ENCODE results near the gene MOSMO.
"Not testable (repeated sequence)": the region's sequence is repeated elsewhere in the genome, so short reads cannot be mapped to it uniquely, and the experiment has no call there.

MOSMO gene

DNA sequence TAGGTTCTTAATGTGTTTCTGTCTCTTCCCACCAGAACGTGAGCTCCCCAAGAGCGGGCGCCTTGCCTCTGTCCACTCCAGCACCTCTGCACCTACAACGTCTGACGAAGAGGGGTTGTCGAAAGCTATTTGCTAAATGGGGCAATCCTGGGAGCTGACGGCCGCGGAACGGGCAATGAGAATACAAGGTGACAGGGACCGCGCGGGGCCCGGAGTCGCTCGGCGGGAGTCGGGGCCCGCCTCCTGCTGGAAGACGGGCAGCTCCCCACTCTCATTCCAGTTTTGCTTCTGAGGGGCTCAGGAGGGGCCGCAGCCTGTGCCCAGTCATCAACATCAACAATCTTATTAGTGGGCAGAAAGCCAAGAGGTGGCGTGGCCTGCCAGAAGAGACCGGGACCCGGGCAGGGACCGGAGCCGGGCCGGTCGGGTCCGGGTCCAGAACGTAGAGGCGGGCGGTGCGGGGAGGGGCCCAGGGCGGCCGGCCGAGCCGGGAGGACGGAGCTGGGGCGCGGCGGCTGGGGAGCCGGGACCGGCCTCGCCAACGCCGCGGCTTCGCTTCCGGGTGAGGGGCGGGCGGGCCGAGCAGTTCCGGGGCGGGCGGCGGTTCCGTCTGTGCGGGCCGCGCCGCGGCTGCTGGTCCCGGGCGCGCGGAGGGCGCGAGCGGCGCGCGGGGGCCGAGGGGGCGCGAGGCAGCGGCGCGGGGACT, at the start of gene MOSMO:
TSS of gene MOSMO (plus strand) at position 603 of the 706 bp plus-strand sequence. CDS start 191 bp downstream, outside the sequence.
- peak; percentile 64 for DNase-seq

DNA sequence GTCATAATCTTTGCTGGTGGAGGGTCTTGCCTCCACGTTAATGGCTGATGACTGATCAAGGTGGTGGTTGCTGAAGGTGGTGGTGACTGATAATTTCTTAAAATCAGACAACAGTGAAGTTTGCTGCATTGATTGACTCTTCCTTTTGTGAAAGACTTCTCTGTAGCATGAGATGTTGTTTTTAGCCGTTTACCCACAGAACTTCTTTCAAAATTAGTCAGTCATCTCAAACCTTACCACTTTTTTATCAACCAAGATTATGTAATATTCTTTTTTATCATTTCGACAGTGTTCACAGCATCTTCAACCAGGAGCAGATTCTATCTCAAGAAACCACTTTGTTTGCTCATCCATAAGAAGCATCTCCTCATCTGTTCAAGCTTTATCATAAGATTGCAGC, 48.9 kb upstream of the MOSMO start:
- DNase-seq, result no peak

DNA sequence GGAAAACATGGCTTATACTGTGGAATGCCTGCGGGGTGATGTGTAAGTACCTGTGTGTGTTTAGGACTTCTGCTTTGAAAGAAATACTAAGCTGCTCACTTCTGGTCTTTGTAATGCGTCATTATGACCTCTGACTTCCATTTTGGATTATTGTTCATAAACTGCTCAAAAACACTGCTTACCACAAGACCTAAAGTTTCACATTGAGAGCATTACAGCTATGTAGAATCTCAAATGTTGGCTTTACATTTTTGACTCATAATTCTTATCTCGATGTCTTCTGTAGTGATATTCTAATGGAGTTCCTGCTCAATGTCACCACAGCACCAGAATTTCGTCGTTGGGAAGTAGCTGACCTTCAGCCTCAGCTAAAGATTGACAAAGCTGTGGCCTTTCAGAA, 45.4 kb upstream of the MOSMO start:
- DNase-seq, result no peak

DNA sequence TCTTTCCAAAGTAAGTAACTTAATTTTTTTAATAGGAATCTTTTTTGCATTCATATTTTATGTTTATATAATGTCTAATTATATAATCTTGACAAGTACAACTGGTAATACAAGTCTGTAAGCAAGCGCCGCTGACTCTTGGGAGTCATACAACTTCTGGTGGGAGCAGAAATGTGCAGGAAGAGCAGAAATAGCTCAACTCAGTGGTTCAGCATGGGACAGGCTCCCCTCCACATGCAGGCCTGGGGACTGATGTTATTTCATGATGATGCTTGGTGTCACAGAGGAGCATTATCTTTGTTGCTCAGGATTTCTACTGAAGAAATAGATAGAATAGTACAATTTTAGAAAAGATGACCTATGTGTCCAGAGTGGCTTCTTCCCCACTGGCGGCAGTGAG, 44.0 kb upstream of the MOSMO start:
- DNase-seq, result no peak

DNA sequence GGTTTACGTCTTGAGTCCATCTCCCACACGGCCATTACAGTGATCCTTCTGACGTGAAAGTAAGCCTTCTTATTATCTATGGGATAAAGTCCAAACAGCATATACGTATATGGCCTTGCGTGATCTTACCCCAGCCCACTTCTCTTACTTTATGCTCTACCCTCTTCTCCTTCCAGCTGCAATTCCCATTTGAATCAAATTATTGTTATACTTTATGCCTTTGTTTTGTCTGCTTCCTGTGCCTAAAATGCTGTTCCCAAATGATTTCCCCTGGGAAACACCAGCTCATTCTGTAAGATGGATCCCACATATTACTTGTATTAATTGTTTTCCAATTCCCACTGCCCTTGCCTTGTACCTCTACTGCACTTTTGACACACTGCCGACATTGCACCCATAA, 43.6 kb upstream of the MOSMO start:
- no peak for DNase-seq

DNA sequence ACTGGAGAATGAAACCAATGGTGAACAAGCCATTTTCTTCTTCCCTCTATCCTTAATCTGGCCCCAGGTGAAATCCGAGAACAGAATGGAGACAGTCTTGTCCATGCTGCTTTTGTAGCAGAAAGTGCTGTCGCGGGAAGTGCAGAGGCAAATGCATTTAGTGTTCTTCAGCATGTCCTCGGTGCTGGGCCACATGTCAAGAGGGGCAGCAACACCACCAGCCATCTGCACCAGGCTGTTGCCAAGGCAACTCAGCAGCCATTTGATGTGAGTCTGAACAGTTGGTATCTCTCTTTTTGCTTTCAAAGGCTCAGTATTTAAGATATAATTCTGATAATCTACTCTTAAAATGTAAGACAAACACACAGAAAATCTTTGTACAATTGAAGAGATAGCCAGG, 36.1 kb upstream of the MOSMO start:
- no peak for DNase-seq

DNA sequence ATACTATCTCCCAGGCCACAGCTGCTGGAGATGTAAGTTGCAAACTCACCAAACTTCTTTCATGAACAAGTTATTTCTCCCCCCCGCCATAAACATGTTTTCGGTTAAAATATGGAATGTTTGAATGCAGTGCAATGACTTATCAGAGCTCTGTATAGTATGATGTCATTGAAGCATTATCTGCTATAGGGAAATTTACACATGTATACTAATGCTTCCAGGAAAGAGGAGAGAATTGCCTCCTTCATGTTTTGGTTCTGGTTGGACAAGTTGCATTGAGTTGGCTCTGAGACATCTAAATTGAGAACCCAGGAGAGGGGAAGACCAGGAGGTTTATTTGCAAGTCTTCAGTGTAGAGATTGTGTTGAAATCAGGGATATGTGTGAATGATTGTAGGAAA, 34.0 kb upstream of the MOSMO start:
- DNase-seq, result no peak

DNA sequence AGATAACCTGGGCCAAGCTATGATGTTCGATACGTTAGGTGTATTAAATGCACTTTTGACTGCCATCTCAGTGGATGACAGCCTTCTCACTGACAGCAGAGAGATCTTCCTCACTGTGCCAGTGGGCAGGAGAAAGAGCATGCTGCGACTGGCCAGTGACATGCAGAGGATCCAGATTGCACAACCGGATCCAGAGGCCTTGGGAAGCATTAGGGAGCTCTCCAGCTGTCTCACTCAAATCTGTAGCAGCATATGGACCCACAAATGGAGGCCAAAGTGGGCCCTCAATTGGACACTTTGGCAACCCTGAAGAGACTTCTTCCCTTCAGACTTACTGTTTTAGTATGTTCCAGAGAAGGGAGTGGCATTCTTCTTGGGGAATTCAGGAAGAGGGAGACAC, 27.9 kb upstream of the MOSMO start:
- DNase-seq, result no peak

DNA sequence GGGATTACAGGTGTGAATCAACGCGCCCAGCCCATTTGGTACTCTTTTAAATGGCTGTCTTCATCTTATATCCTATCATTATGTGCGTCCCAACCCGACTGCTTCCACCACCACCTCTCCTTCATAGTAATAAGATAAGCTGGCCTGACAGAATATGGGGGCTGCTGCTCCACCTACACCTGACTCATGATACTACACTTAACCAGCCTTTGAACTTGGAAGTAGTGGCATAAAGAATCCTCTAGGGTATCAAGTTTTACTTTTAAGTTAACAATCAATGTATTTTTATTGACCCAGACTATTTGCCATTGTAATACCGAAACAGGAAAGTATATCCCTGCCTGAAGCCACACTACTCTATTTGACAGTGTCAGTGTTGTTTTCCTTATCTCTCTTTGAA, 25.8 kb upstream of the MOSMO start:
- DNase-seq, result no peak

DNA sequence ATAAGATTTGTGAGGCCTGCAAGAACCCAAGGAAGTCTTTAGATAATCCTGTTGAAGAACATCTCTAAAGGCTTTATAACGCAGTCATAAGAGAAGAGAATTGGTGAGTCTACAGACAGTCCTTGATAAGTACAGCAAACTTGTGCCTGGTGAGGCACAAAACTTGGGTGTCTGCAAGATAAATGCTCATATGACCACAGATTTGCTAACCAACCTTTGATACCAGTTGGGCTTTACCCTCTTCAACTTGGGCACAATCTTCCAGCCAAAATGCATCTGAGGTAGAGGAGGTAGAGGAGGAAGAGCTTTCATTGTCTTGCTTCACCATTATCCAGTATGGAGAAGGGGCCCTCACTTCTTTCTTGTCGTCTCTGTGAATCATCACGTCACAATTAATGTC, 23.8 kb upstream of the MOSMO start:
- no peak for DNase-seq

DNA sequence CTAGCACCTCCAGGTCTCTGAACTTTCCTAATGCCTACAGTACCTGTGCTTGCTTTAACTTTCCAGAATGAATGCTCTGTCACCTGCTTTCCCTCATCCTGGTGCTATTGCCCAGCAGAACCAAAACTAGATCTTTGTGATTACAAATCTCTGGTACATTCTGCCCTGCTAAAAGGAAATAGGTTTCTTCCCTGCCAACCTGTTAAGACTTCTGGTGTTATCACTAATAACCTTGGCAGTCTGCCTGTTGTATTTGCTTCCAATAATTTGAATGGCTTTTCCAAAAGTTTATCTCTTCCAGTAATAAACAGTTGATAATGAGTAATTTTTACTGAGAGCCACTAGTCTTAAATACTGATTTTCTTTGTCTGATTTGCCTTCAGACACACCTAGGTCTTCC, 22.4 kb upstream of the MOSMO start:
- no peak for DNase-seq

DNA sequence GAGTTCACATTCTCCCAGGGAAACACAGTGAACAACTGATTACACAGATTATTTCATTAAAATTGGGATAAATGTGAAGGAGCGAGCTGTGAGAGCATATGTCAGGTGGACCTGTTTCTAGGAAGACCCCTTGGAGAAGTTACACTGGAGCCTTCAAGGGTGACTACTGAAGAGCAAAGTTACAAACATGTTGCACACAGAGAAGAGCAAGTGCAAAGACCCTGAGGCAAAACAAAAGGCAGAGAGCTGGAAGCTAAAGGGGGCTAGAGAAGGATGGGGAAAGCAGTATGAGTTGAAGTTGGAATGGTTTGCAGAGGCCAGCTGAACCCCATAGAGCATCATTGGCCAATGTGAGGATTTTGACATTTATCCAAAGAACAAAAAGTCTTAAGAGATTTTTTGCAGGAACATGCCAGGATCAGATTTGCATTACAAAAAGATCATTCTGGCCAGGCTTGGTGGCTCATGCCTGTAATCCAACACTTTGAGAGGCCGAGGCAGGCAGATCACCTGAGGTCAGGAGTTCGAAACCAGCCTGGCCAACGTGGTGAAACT, 21.1 kb upstream of the MOSMO start:
- DNase-seq, result no peak

DNA sequence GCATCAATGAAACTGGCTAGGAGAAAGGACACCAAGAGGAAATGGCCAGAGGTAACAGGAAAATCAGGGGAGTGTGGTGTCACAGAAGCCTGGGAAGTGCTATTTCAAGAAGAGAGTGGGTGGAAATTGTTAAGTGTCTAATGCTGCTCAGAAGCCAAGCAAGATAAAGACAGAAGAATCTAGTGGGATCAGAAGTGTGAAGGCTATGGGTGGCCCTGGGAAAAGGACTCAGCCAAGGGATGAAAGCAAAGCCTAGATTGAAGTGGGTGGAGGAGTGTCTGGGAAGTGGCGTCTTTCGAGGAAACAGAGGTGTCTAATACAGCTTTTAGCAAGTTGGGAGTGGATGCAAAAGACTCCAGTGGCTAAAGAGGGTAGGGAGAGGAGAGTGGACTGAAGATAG, 20.4 kb upstream of the MOSMO start:
- DNase-seq, result no peak

DNA sequence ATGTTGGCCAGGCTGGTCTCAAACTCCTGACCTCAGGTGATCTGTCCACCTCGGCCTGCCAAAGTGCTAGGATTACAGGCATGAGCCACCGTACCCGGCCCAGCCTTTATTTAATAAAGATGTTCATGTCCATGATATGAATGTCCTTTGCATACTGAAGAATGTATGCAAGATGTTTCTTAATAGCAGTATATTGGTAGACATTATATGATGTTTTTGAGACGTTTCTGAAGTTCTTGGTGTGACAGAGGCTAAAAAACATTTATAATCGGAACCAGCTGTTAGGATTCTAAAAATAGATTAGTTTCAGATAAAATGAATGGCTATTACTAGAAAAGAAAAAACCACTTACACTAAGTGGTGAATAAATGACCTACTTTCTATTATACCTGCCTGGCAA, 18.8 kb upstream of the MOSMO start:
- DNase-seq, result peak; percentile 48

DNA sequence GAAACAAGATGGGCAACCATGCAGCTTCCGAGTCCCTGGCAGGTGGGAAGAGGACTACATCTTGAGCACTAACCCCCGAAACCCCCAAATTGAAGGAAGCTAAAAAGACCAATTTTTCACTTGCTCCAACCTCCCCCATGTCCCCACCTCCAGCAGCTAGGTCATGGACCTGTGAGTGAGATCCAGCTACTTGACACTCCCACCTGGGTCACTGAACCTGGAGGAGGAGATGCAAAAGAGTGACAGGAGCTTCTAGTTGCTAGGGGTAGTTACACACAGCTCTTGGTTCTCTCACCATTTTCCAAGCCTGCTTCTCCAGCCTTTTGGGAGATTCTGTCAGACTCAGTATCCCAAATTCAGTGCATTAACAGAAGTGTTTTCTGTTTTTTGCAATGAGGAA, 18.2 kb upstream of the MOSMO start:
- DNase-seq, result no peak

DNA sequence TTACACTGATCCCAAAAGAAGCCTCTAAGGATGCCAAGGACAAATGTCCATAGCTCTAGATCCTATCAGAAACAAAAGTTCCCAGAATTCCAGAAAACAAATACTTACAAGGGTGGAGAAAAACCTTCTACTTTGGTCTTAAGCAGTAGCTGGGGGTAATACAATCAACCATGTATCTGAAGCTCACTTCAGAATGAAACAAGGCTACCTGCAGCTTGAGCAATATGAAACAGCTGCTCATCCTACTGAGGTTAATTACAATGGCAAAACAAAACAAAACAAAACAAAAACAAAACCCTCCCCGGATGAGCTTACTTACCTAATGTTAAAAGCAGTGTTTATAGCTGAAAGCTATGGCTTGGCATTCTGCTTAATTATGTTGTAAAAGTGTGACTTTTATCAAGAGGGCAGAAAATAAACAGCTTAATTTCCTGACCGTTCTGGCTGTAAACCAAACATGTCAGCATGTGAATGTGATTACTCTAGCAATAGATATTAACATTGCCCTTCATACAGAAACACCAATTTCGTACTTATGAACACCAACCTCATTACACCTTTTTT, 17.4 kb upstream of the MOSMO start:
- no peak for DNase-seq

DNA sequence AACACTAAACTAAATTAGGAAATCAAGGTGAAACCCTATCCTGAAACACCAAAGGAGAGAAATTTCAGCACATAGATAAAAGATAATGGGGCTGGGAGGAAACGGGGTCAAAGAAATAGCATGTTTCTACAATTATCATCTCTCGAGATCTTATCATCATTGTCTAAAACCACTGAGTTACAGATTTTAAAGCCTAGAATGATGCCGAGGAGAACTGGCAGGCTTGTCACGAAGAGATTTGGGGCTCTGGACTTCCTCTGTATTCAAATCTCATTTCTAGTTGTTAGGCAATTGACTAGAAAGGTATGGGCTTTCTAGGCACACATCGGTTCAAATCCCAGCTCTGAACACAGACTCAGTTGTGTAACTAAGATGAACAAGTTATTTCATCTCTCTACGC, 16.3 kb upstream of the MOSMO start:
- DNase-seq, result no peak

DNA sequence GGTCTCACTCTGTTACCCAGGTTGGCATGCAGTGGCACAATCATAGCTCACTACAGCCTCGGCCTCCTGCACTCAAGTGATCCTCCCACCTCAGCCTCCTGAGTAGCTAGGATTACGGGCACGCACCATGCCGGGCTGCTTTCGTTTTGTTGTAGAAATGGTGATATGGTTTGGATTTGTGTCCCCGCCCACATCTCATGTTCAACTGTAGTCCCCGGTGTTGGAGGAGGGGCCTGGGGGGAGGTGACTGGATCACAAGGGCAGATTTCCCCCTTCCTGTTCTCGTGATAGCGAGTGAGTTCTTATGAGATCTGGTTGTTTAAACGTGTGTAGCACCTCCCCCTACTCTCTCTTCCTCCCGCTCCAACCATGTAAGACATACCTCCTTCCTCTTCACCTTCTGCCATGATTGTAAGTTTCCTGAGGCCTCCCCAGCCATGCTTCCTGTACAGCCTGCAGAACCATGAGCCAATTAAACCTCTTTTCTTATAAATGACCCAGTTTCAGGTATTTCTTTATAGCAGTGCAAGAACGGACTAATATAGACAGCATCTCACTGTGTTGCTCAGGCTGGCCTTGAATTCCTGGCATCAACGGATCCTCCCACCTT, 12.9 kb upstream of the MOSMO start:
- DNase-seq, result no peak

DNA sequence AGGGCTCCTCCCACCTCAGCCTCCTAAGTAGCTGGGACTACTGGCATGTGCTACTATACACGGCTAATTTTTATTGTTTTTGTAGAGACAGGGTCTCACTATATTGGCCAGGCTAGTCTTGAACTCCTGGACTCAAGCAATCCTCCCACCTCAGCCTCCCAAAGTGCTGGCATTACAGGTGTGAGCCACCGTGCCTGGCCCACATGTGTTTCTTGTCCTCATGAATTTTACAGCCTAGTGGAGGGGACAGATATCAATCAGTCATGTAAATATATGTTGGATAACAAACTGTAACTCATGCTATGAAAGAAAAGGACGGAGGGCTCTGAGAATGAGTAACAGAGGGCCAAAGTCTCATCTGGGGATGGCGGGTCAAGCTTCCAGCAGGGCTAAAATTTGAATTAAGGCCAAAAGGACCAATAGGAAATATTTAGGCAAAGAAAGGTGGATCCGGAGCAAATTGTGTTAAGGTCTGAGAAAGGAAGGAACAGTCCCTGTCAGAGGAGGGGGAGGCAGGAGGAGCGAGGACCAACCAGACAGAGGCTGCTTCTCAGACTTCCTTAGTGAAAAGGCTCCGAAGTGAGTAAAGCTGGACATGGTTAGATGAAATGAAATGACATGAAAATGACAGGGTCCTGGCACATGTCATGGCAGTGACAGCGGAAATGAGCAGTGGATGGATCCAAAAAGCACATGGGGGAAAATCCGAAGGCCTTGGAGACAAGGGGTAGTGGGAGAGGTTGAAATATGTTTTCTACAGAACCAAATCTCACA, 10.8 kb upstream of the MOSMO start:
- DNase-seq, result no peak

DNA sequence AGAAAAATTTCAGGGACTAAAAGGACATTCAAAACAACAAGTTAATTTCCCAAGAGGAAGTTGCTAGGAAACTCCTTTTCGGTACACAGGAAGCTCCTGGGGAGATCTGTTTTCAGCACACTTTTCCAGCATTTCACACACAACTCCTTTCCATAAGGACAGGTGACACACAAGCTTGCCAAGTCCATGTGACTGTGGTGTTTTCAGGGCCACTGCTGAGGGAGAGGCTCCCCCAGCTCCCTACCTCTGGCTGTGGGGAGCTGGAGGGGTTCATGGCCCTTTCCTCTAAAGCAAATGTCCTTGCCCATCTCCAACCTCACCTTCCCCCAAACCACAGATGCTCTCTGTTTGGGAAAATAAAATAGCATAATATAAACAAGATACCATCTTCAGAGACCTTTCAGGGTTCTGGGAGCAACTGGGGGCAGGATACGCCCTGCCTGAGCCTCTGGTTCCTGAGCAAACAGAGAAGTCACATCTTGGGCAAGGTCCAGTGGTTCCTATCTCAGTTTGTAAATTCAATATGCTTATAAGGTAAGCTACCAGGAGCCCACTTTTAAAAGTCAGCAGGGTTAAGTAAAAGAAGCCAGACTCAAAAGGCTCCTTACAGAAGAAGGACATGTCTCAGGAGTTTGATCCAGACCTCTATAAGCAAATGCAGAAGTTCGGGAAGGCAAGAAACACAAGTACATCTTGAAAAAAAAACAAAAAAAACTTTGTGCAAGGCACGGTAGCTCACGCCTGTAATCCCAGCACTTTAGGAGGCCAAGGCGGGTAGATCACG, 10.0 kb upstream of the MOSMO start:
- no peak for DNase-seq

DNA sequence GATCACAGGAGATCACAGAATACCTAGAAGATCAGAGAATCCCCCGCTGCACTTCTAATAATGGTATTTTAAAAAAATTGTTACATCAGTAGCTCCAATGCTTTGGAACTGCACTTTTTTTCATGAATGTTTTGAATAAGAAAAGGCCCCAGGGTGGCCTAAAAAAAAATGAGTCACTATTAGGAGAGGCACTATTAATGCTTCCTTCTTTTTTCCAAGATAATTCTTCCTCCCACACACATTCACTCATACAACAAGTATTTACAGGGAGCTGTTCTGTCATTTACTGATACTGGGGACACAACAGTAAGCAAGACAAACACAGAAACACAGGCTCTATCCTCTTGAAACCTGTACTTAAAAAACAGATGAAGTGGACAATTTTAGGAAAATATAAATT, 6.3 kb upstream of the MOSMO start:
- peak; percentile 39 for DNase-seq

DNA sequence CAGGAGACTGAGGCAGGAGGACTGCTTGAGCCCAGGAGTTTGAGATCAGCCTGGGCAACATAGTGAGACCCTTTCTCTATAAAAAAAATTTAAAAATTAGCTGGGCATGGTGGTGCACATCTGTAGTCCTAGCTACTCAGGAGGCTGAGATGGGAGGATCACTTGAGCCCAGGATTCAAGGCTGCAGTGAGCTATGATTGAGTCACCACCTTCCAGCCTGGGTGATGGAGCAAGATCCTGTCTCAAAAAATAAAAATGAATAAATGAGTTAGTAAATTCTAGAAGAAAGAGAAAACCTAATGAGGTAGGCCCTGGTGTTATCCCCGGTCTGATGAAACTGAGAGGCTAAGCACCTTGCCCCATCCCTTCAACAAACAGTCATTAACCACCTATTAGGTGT, 5.9 kb upstream of the MOSMO start:
- DNase-seq, result not testable (repeated sequence)

DNA sequence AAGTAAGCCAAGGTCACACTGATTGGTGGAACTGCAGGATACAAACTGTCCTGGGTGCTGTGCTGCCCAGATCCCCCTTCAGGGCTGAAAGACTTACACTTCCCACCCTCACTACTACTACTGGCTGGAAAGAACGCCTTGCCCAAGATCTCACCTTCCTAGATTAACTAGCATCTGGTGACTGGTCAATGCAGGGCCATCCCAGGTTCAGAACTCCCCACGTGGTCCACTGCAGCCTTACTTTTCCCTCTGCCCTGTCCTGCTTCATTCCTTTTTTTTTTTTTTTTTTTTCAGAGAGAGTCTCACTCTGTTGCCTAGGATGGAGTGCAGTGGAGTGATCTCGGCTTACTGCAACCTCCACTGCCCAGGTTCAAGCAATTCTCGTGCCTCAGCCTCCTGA, 4.7 kb upstream of the MOSMO start:
- no peak for DNase-seq
